Osteoblast (primary cell): ENCODE data around the gene CDH24. TPM values are rescaled to one million over a fixed set of nuclear protein-coding genes. Genes with fewer than 3 reads are reported as not detected.

Experiments used
- DNase-seq: peaks from one replicate; pipeline ENCODE4 v3.0.0; 2011; ENCODE audit warnings: low spot score, mixed read lengths; ENCODE audit not compliant: insufficient read length; ENCODE audit errors: missing footprints
- H2AFZ ChIP-seq: 2 replicates; pipeline ENCODE4 v1.6.0; 2011; ENCODE audit warnings: mild to moderate bottlenecking, low read length
- H3K27ac ChIP-seq: 2 replicates; pipeline ENCODE4 v1.5.1; 2011; ENCODE audit warnings: mild to moderate bottlenecking, low read depth, low read length, moderate library complexity
- H3K27me3 ChIP-seq: 2 replicates; pipeline ENCODE4 v1.6.0; 2012; ENCODE audit warnings: mild to moderate bottlenecking, control low read depth, inconsistent platforms, low read length, moderate library complexity; ENCODE audit not compliant: insufficient read depth
- H3K36me3 ChIP-seq: 2 replicates; pipeline ENCODE4 v1.5.1; 2011; ENCODE audit warnings: mild to moderate bottlenecking, low read length, control low read depth, moderate library complexity; ENCODE audit not compliant: insufficient read depth
- H3K4me1 ChIP-seq: 2 replicates; pipeline ENCODE4 v1.5.1; 2011; ENCODE audit warnings: mild to moderate bottlenecking, low read length, control low read depth, moderate library complexity; ENCODE audit not compliant: insufficient read depth
- H3K4me2 ChIP-seq: 2 replicates; pipeline ENCODE4 v1.6.0; 2011; ENCODE audit warnings: mild to moderate bottlenecking, low read length; ENCODE audit not compliant: insufficient read depth
- H3K4me3 ChIP-seq: fragments of 200-600 bp; sonication (generic); 3 replicates; pipeline ENCODE4 v1.5.1; 2012; ENCODE audit warnings: mild to moderate bottlenecking, low read length, inconsistent platforms; ENCODE audit not compliant: insufficient read depth
- H3K79me2 ChIP-seq: 2 replicates; pipeline ENCODE4 v1.6.0; 2012; ENCODE audit warnings: mild to moderate bottlenecking, low read length, control low read depth, inconsistent platforms; ENCODE audit not compliant: insufficient read depth
- H3K9me3 ChIP-seq: 2 replicates; pipeline ENCODE4 v1.5.1; 2011; ENCODE audit warnings: low read depth, low read length, control low read depth
- H4K20me1 ChIP-seq: 2 replicates; pipeline ENCODE4 v1.6.0; 2012; ENCODE audit warnings: mild to moderate bottlenecking, low read length, control low read depth; ENCODE audit not compliant: insufficient read depth
- total RNA-seq: library from RNA; depleted of rRNA; stranded (reverse); fragments of >200 nt; gene quantifications from 2 replicates; pipeline ENCODE4 v1.2.3, GENCODE V29; 2012
- TF ChIP-seq, protein P1 (sequence below): IDR thresholded peaks from 2 replicates; pipeline ENCODE4 v1.5.1; 2011; ENCODE audit warnings: mild to moderate bottlenecking, low read depth, low read length, moderate library complexity; ENCODE audit errors: extremely low read depth

Gene CDH24
- total RNA-seq, 1 donor = 3.3 TPM

DNA sequence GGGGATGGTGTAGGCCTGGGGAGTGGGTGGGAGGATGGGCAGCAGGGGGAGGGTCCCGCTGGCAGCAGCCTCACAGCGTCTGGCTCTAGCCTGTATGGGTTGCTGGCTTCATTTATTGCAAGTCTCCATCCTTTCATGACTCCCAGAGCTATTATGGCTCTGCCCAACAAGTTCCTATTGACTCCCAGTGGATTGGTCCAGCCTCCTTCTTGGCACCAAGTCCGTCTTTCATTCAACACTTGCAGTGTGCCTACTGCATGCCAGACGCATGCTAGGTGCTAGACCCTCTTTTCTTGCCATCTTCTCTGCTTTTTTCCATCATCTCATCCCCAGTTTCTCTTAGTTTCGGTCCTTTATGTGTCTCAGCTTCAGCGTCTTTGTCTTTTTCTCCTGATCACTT, 14.2 kb downstream of the CDH24 start:
- H3K9me3 ChIP-seq = no peaks in the 10 kb centered on the region
- no peak overlapping the region for H2AFZ ChIP-seq
- TF ChIP-seq, protein P1, sequence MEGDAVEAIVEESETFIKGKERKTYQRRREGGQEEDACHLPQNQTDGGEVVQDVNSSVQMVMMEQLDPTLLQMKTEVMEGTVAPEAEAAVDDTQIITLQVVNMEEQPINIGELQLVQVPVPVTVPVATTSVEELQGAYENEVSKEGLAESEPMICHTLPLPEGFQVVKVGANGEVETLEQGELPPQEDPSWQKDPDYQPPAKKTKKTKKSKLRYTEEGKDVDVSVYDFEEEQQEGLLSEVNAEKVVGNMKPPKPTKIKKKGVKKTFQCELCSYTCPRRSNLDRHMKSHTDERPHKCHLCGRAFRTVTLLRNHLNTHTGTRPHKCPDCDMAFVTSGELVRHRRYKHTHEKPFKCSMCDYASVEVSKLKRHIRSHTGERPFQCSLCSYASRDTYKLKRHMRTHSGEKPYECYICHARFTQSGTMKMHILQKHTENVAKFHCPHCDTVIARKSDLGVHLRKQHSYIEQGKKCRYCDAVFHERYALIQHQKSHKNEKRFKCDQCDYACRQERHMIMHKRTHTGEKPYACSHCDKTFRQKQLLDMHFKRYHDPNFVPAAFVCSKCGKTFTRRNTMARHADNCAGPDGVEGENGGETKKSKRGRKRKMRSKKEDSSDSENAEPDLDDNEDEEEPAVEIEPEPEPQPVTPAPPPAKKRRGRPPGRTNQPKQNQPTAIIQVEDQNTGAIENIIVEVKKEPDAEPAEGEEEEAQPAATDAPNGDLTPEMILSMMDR = no peak
- no peak overlapping the region for H3K4me2 ChIP-seq
- peak; percentile 46 for DNase-seq
- no peak overlapping the region for H3K27ac ChIP-seq
- no peaks in the 10 kb centered on the region for H4K20me1 ChIP-seq
- no peaks in the 10 kb centered on the region for H3K27me3 ChIP-seq
- H3K4me1 ChIP-seq = peaks cover 4% of the 10 kb centered on the region
- H3K4me3 ChIP-seq = no peak overlapping the region
- no peaks in the 10 kb centered on the region for H3K36me3 ChIP-seq
- H3K79me2 ChIP-seq = no peaks in the 10 kb centered on the region

GRCh38 chr14:23042162-23042965, 15.0 kb downstream of the CDH24 start, which contains the start of gene PSMB11:
Gene PSMB11, plus strand, starts transcription at chr14:23042212. Its CDS starts 14 bp downstream, at chr14:23042226.
- Histone ChIP-seq H3K4me1 (peaks cover 4% of the 10 kb centered on the region), H3K27ac (no peak within 1 kb of the TSS), H4K20me1 (no peaks in the 10 kb centered on the region), H3K36me3 (no peaks in the 10 kb centered on the region), H3K27me3 (no peaks in the 10 kb centered on the region), H3K9me3 (no peaks in the 10 kb centered on the region), H2AFZ (peak within 1 kb of the TSS; percentile 10), H3K79me2 (no peaks in the 10 kb centered on the region), H3K4me2 (no peak within 1 kb of the TSS), H3K4me3 (no peak within 1 kb of the TSS)
- TF ChIP-seq, protein P1 = no peak
- DNase-seq = peak; percentile 52

GRCh38 chr14:23041729-23042128, 15.6 kb downstream of the CDH24 start:
- TF ChIP-seq, protein P1 = no peak
- no peak overlapping the region for H3K4me2 ChIP-seq
- no peak overlapping the region for H3K27ac ChIP-seq
- no peak overlapping the region for H3K4me3 ChIP-seq
- no peaks in the 10 kb centered on the region for H3K79me2 ChIP-seq
- no peaks in the 10 kb centered on the region for H3K36me3 ChIP-seq
- no peaks in the 10 kb centered on the region for H3K9me3 ChIP-seq
- H4K20me1 ChIP-seq = no peaks in the 10 kb centered on the region
- H2AFZ ChIP-seq = peak overlapping the region; percentile 10
- DNase-seq = peak; percentile 81
- peaks cover 4% of the 10 kb centered on the region for H3K4me1 ChIP-seq
- no peaks in the 10 kb centered on the region for H3K27me3 ChIP-seq

GRCh38 chr14:23040100-23040499, 17.2 kb downstream of the CDH24 start:
- TF ChIP-seq, protein P1 = no peak
- Histone ChIP-seq H2AFZ (no peak overlapping the region), H3K4me2 (no peak overlapping the region), H3K4me1 (peaks cover 13% of the 10 kb centered on the region), H3K79me2 (no peaks in the 10 kb centered on the region), H3K27me3 (no peaks in the 10 kb centered on the region), H3K9me3 (no peaks in the 10 kb centered on the region), H4K20me1 (no peaks in the 10 kb centered on the region), H3K4me3 (no peak overlapping the region), H3K36me3 (no peaks in the 10 kb centered on the region), H3K27ac (no peak overlapping the region)
- DNase-seq = no peak
